HCT116 (cell line): ENCODE results near the gene RNF32. TPM values are rescaled to one million over a fixed set of nuclear protein-coding genes. Genes with fewer than 3 reads are reported as not detected.

Experiments used
- ATAC-seq: fragments of 200-7000 bp; cut with Tn5 transposase; 2 replicates; pipeline ENCODE4 v1.9.1; 2020; ENCODE audit warnings: mild to moderate bottlenecking, moderate library complexity
- BruUV-seq: library from RNA; stranded (reverse); fragments of 400-500 nt; replicated peaks from 2 replicates; lab custom pipeline; 2021; lab: Mats Ljungman, UMichigan
- CTCF ChIA-PET: fragments of 300-600 bp; sonication (Branson Sonifier 250); formaldehyde crosslinking; loops from one replicate; lab custom pipeline; 2021; ENCODE audit warnings: antibody characterized with exemption; lab: Charles Lee
- POLR2A ChIA-PET: fragments of 300-600, 350-600 bp; sonication (Branson Sonifier 250); formaldehyde crosslinking; loops from one replicate; lab custom pipeline; 2021; ENCODE audit warnings: antibody characterized with exemption; lab: Charles Lee
- RAD21 ChIA-PET, 2 experiments: fragments of 300-600 bp; sonication (Branson Sonifier 250); formaldehyde crosslinking; loops; one replicate each; lab custom pipeline; 2023; ENCODE audit warnings: low total read pairs in 2 of 2; ENCODE audit not compliant: uncharacterized antibody in 2 of 2, unreplicated experiment in 2 of 2, low non-redundant PET in 1 of 2; lab: Charles Lee
- DNase-seq: peaks from one replicate; pipeline ENCODE4 v3.0.0-alpha.2; 2010; ENCODE audit warnings: low read depth, low spot score
- H2AFZ ChIP-seq: fragments of 200-600 bp; shearing (Covaris generic), sonication (generic); 2 replicates; pipeline ENCODE4 v1.6.1; 2017; ENCODE audit warnings: low read depth, mixed run types, mixed read lengths, antibody characterized with exemption, low read length; ENCODE audit not compliant: poor library complexity, severe bottlenecking
- H3K27ac ChIP-seq: 2 replicates; pipeline ENCODE4 v1.5.1; 2012; ENCODE audit warnings: low read depth, low read length
- H3K27me3 ChIP-seq: fragments of 200-600 bp; sonication (generic); 2 replicates; pipeline ENCODE4 v1.6.1; 2016; ENCODE audit warnings: mixed run types, low read length, mixed read lengths; ENCODE audit not compliant: insufficient read depth
- H3K36me3 ChIP-seq, 2 experiments: fragments of 200-500 bp in 1 of 2; fragments of 200-600 bp in 1 of 2; sonication (Bioruptor generic) in 1 of 2; sonication (generic) in 1 of 2; 2 replicates each; pipeline versions ENCODE4 v1.5.1 to v1.6.1; 2014 to 2016; ENCODE audit warnings: low read length in 2 of 2, inconsistent platforms in 1 of 2, mixed read lengths in 1 of 2, mixed run types in 1 of 2; ENCODE audit not compliant: insufficient read depth in 2 of 2, control insufficient read depth in 1 of 2
- H3K4me1 ChIP-seq, 2 experiments: fragments of 200-600 bp in 1 of 2; sonication (generic) in 1 of 2; 2 replicates each; pipeline versions ENCODE4 v1.5.1 to v1.6.1; 2012 to 2017; ENCODE audit warnings: low read length in 2 of 2, inconsistent platforms in 1 of 2, mild to moderate bottlenecking in 1 of 2, mixed read lengths in 1 of 2, mixed run types in 1 of 2, moderate library complexity in 1 of 2; ENCODE audit not compliant: insufficient read depth in 2 of 2, control insufficient read depth in 1 of 2
- H3K4me2 ChIP-seq: fragments of 200-600 bp; sonication (generic); 2 replicates; pipeline ENCODE4 v1.6.1; 2017; ENCODE audit warnings: mixed run types, low read length, mixed read lengths
- H3K4me3 ChIP-seq, 2 experiments: fragments of 200-600 bp in 1 of 2; sonication (generic) in 1 of 2; replicated peaks in 1 of 2; 2 replicates each; pipeline ENCODE4 v1.5.1; 2011 to 2016; ENCODE audit warnings: low read length in 2 of 2, control low read depth in 1 of 2, low read depth in 1 of 2, mild to moderate bottlenecking in 1 of 2, mixed read lengths in 1 of 2, mixed run types in 1 of 2
- H3K79me2 ChIP-seq: fragments of 200-600 bp; sonication (generic); 2 replicates; pipeline ENCODE4 v1.6.1; 2017; ENCODE audit warnings: mild to moderate bottlenecking, mixed run types, low read length, moderate library complexity, mixed read lengths; ENCODE audit not compliant: insufficient read depth
- H3K9ac ChIP-seq: fragments of 200-600 bp; sonication (generic); 2 replicates; pipeline ENCODE4 v1.6.1; 2016; ENCODE audit warnings: low read length, mixed read lengths
- H3K9me2 ChIP-seq: fragments of 200-600 bp; sonication (generic), shearing (Covaris generic); 2 replicates; pipeline ENCODE4 v1.6.1; 2017; ENCODE audit warnings: mixed run types, mild to moderate bottlenecking, moderate library complexity; ENCODE audit not compliant: insufficient read depth
- H3K9me3 ChIP-seq, 2 experiments: fragments of 200-500 bp in 1 of 2; fragments of 200-600 bp in 1 of 2; sonication (Bioruptor generic) in 1 of 2; sonication (generic) in 1 of 2; 2 replicates each; pipeline ENCODE4 v1.6.1; 2014 to 2017; ENCODE audit warnings: low read length in 2 of 2, mixed read lengths in 2 of 2, inconsistent platforms in 1 of 2, low read depth in 1 of 2, mild to moderate bottlenecking in 1 of 2, mixed run types in 1 of 2, moderate library complexity in 1 of 2; ENCODE audit not compliant: control insufficient read depth in 1 of 2, insufficient read depth in 1 of 2
- H4K20me1 ChIP-seq: fragments of 200-600 bp; sonication (generic), shearing (Covaris generic); 2 replicates; pipeline ENCODE4 v1.6.1; 2017; ENCODE audit warnings: mixed run types, mild to moderate bottlenecking, moderate library complexity; ENCODE audit not compliant: insufficient read depth
- ATF3 ChIP-seq: IDR thresholded peaks from 2 replicates; pipeline ENCODE4 v1.6.1; 2012
- CBX3 ChIP-seq: IDR thresholded peaks from 2 replicates; pipeline ENCODE4 v1.6.1; 2012; ENCODE audit warnings: low read depth
- EGR1 ChIP-seq: IDR thresholded peaks from 2 replicates; pipeline ENCODE4 v1.6.1; 2012; ENCODE audit warnings: low read depth
- ELF1 ChIP-seq: IDR thresholded peaks from 2 replicates; pipeline ENCODE4 v1.6.1; 2012; ENCODE audit warnings: low read depth, borderline replicate concordance
- EZH2 ChIP-seq: fragments of 200-600 bp; sonication (generic); IDR thresholded peaks from 2 replicates; pipeline ENCODE4 v1.6.1; 2017; ENCODE audit warnings: antibody characterized with exemption, mixed run types
- FOSL1 ChIP-seq: IDR thresholded peaks from 2 replicates; pipeline ENCODE4 v1.6.1; 2012; ENCODE audit warnings: low read depth
- JUND ChIP-seq: IDR thresholded peaks from 2 replicates; pipeline ENCODE4 v1.6.1; 2012
- MAX ChIP-seq: IDR thresholded peaks from 2 replicates; pipeline ENCODE4 v1.6.1; 2012
- POLR2A ChIP-seq: IDR thresholded peaks from 2 replicates; pipeline ENCODE4 v1.7.0; 2011; ENCODE audit warnings: borderline replicate concordance; ENCODE audit not compliant: insufficient read depth, insufficient read length; ENCODE audit errors: extremely low read depth
- RAD21 ChIP-seq: IDR thresholded peaks from 2 replicates; pipeline ENCODE4 v1.6.1; 2012; ENCODE audit warnings: low read depth, mild to moderate bottlenecking
- REST ChIP-seq: IDR thresholded peaks from 2 replicates; pipeline ENCODE4 v1.6.1; 2012; ENCODE audit warnings: low read depth
- SP1 ChIP-seq: IDR thresholded peaks from 2 replicates; pipeline ENCODE4 v1.6.1; 2012; ENCODE audit warnings: low read depth
- SRF ChIP-seq: IDR thresholded peaks from 2 replicates; pipeline ENCODE4 v1.6.1; 2012; ENCODE audit warnings: low read depth
- TCF7L2 ChIP-seq: IDR thresholded peaks from 2 replicates; pipeline ENCODE4 v1.7.0; 2011; ENCODE audit warnings: borderline replicate concordance, inconsistent platforms; ENCODE audit not compliant: insufficient read depth, insufficient read length; ENCODE audit errors: extremely low read depth
- YY1 ChIP-seq: IDR thresholded peaks from 2 replicates; pipeline ENCODE4 v1.6.1; 2011; ENCODE audit warnings: low read length, low read depth, moderate library complexity, mild to moderate bottlenecking; ENCODE audit not compliant: insufficient replicate concordance; ENCODE audit errors: extremely low read depth
- ZBTB33 ChIP-seq: IDR thresholded peaks from 2 replicates; pipeline ENCODE4 v1.6.1; 2011; ENCODE audit warnings: mild to moderate bottlenecking, low read length, moderate library complexity; ENCODE audit not compliant: insufficient replicate concordance; ENCODE audit errors: extremely low read depth
- ZFX ChIP-seq: fragments of 450-650 bp; IDR thresholded peaks from 2 replicates; pipeline ENCODE4 v1.6.1; 2017
- ZNF274 ChIP-seq: fragments of 200-500 bp; sonication (Bioruptor generic); IDR thresholded peaks from 2 replicates; pipeline ENCODE4 v1.6.1; 2014; ENCODE audit warnings: mild to moderate bottlenecking, low read depth, low read length, inconsistent platforms
- intact Hi-C: fragments of 100-400 bp; cut with micrococcal nuclease; formaldehyde crosslinking; loops from 2 replicates; pipeline ENCODE4 v1.10.0; 2022
- total RNA-seq: library from RNA; stranded (reverse); gene quantifications from one replicate; pipeline ENCODE4 v1.2.1, GENCODE V29; 2021; ENCODE audit not compliant: unreplicated experiment

The RNF32 gene
- total RNA-seq, 1 experiment from 2014 or later = 3.4 TPM

GRCh38 chr7:156665101-156665500 lies 24.5 kb downstream of the RNF32 start:
- TF ChIP-seq SP1 = no peak
- TF ChIP-seq POLR2A = no peak
- no peak for TF ChIP-seq TCF7L2
- TF ChIP-seq ATF3 = no peak
- TF ChIP-seq REST = no peak
- TF ChIP-seq RAD21 = no peak
- TF ChIP-seq ELF1 = no peak
- TF ChIP-seq ZFX = no peak
- no peak for TF ChIP-seq FOSL1
- no peak for TF ChIP-seq SRF
- TF ChIP-seq CBX3 = no peak
- no peak for TF ChIP-seq EGR1
- TF ChIP-seq EZH2 = no peak
- no peak for TF ChIP-seq ZBTB33
- no peak for TF ChIP-seq JUND
- no peak for TF ChIP-seq ZNF274
- no peak for TF ChIP-seq YY1
- TF ChIP-seq MAX = no peak
- Histone ChIP-seq H3K4me2 (no peak overlapping the region), H3K9me3 (no peaks in the 10 kb centered on the region), H3K27ac (no peak overlapping the region), H3K27me3 (no peaks in the 10 kb centered on the region), H3K79me2 (no peaks in the 10 kb centered on the region), H3K9me2 (no peaks in the 10 kb centered on the region), H3K36me3 (no peaks in the 10 kb centered on the region), H4K20me1 (no peaks in the 10 kb centered on the region), H3K4me3 (no peak overlapping the region), H3K9ac (no peak overlapping the region), H3K4me1 (no peaks in the 10 kb centered on the region), H2AFZ (no peak overlapping the region)
- no peak for ATAC-seq
- ChIA-PET POLR2A (no interaction called here), CTCF (no interaction called here), RAD21 (no interaction called here)
- intact Hi-C loops = no loop called here
- BruUV-seq = no TSS peak
- DNase-seq = no peak
